ENCODE measurements around the gene ARHGAP26. TPM values are rescaled to one million over a fixed set of nuclear protein-coding genes. Genes with fewer than 3 reads are reported as not detected.

Gene ARHGAP26
- polyA plus RNA-seq, 4 donors = 7.9 to 13.5 (median 12.0) TPM

DNA sequence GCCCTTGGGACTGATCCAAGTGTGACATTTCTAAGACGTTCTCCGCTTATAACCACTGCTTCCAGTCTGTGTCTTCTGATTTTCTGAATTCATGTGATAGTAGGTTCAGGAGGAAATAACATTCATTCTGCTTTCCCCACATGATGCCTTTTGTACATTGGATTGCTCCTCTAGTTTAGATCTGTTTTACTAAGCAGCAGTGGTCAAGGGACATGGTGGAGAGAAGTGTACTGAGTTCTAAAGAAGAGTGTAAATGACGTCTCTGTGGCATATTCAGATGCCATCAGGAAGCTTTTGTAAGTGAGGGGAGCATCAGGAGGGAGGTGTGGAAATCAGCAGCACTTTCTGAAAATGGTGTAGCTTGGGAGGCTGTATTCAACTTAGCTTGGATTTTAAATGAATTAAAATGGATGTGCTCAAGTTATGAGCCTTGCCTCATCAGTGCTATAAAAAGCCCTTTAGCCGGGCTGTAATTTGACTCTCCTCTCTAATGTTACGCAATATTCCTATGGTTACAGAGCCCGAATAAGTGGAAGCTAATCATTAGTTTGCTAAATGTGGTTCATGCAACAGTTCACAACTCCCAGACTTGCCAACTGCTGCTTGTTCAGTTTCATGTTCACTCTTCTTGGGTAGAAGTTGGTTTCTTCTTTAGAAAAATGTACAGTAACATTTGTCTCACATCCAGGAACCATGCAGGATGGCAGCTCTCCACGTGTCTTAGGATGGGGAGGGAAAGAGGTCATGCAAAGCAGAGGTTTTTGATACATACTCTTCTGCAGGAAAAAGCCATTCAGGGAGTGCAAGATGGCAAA is 281.3 kb downstream of the ARHGAP26 start:
- DNase-seq (ENCODE audit: low read depth in 4 of 4, low spot score in 2 of 4) = no peak

- DNase-seq (ENCODE audit: low read depth in 4 of 4, low spot score in 2 of 4) = no peak
These were observed 282.9 kb downstream of the ARHGAP26 start for GRCh38 chr5:143052967-143053682.

DNA sequence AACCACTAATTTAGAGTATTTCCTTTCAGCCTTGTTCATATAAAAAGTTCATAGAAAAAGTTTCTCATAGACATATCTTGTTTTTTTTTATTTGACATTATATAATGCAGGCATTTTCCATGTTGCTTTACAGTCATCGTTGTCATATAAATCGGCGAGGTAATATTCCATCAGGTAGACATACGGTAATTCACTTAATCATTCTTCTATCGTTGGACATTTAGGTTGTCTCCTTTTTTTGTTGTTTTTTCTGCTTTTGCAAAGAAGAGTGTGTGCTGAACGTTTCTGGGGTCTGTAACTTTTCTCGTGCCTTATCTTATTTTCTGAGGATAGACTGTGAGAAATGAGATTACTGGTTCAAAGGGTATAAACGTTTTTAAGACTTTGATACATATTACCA is 283.6 kb downstream of the ARHGAP26 start:
- DNase-seq (ENCODE audit: low read depth in 4 of 4, low spot score in 2 of 4) = no peak

DNA sequence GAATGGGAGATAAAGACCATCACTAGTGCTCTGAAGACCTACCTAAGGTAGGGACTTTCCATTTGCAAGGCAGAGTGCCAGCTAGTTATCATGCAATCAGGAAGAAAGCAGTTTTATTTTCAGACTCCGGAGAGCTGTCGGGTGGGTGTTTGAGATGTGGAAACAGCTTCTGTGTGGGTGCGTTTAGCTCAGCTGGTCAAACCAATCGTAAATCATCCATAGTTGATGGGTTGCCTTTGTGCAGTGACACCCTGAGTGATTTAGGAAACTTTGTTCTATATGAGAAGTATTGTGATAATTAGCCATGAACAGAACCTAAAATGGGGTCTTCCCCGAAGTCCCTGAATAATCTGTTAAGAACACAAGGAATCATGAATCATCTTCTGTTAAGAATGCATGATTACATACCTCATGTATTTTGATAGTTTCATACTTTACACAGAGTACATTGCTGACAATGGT is 284.3 kb downstream of the ARHGAP26 start:
- DNase-seq (ENCODE audit: low read depth in 4 of 4, low spot score in 2 of 4) = no peak

- no peak for DNase-seq (ENCODE audit: low read depth in 4 of 4, low spot score in 2 of 4)
These were observed 285.6 kb downstream of the ARHGAP26 start for GRCh38 chr5:143055596-143056338.

GRCh38 chr5:143056339-143056704 is 286.1 kb downstream of the ARHGAP26 start:
- DNase-seq (ENCODE audit: low read depth in 4 of 4, low spot score in 2 of 4) = no peak

- DNase-seq (ENCODE audit: low read depth in 4 of 4, low spot score in 2 of 4) = no peak
These were observed 286.8 kb downstream of the ARHGAP26 start for GRCh38 chr5:143056792-143057579.

- DNase-seq (ENCODE audit: low read depth in 4 of 4, low spot score in 2 of 4) = no peak
These were observed 287.4 kb downstream of the ARHGAP26 start for GRCh38 chr5:143057580-143057999.

GRCh38 chr5:143059355-143059754 is 289.2 kb downstream of the ARHGAP26 start:
- no peak for DNase-seq (ENCODE audit: low read depth in 4 of 4, low spot score in 2 of 4)

DNA sequence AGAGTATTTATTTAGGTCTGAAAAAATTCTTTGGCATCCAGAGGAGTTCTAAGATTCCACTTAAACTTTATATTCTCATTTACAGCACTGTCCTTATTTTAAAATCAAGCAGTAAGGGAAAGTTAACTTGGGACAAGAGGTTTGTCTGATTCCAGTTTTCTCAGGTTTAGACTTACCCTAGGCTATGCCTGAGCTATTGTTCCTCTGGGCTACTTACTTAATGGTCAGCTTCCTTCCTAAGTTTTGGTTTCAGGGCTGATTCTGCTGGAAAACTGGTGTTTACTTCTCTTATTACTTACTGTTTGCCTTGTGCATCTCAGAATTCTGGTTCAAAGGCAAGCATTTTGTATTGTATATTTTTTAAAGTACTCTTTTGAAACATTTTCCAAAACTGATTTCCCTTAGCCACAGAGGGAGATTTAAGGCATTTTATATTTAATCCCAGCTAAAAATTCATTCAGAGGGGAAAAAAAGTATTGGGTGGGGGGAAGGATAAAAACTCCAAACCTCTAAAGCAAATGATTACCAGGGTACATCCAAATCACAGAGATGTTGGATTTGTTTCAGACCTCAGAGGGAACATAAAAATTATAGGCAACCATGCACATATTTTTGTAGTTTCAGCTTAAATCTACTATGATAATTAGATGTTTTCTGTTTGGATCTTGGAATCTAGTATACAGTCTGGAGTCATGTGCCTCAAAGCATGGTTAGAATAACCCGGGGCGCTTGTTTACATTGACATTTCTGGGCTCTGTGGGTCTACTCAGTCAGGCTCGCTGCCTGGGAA is 290.0 kb downstream of the ARHGAP26 start:
- no peak for DNase-seq (ENCODE audit: low read depth in 4 of 4, low spot score in 2 of 4)

DNA sequence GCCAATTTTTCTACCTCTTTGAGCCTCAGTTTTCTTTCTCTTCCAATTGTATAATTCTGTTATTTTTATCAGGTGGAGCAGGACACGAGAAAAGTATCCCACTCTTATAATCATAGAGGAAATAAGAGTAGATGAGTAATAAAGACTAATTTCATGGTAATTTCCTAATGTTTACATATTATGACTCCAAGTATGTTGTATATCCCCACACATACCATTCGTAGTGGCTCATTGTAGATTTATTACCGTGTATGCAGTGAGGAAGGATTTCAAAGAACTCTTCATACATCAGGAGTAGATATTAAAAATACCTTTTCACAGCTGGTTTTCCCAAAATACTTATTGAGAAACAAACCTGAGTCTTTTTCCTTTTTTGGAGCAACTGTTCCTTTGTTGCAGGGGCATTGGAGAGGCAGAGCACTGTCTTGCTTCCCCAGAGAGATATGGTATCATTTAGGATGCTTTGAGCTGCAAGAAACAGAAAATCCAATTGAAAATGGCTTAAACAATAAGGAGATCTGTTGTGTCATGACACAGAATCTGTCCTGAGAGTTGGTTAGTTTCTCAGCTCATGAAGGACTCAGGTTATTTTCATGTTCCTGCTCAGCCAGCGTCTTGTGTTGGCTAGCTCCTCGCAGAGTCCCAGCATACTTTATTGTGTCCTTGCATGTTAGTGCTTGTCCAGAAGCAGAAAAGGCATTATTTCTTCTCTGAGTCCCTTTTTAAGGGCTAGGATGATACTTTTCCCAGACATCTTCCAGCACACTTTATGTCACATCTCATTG is 291.2 kb downstream of the ARHGAP26 start:
- no peak for DNase-seq (ENCODE audit: low read depth in 4 of 4, low spot score in 2 of 4)

DNA sequence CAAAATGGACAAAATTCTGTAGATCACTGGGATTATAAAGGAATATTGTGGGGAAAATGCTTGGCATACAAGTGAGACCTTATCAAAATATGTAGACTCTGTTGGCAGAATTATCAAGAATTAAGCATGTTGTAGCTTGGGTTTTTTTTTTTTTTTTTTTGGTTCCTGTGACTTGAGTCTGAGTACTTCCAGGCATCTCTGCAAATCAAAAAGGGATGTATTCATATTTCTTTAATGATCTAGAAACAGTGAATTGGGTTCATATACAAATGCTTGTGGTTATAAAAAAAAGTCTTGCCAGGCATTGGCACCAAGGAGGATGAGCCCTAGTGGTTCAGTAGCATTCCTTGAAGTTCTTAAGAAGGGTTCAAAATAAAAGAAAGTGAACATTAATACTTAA is 292.2 kb downstream of the ARHGAP26 start:
- DNase-seq (ENCODE audit: low read depth in 4 of 4, low spot score in 2 of 4) = no peak

- no peak for DNase-seq (ENCODE audit: low read depth in 4 of 4, low spot score in 2 of 4)
These were observed 293.2 kb downstream of the ARHGAP26 start for GRCh38 chr5:143063175-143063970.

DNA sequence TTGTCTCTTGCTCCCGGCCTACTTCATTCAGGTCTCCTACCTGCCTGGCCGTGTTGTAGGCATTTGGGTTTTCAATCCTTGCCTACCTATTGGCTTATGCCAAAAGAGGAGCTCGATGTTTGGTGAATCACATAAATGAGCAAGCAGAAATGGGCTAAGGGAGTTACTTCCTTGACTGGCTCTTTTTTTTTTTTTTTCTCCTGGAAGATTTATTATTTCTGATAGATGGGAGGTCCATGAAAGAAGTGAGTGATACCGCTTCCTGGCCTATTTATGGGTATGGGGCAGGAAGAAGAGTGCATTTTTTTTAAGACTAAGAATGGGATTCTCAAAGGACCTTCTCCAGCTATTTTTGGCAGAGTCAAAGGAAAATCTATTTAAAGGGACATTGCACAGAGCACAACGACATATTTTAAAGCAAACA is 294.1 kb downstream of the ARHGAP26 start:
- no peak for DNase-seq (ENCODE audit: low read depth in 4 of 4, low spot score in 2 of 4)

DNA sequence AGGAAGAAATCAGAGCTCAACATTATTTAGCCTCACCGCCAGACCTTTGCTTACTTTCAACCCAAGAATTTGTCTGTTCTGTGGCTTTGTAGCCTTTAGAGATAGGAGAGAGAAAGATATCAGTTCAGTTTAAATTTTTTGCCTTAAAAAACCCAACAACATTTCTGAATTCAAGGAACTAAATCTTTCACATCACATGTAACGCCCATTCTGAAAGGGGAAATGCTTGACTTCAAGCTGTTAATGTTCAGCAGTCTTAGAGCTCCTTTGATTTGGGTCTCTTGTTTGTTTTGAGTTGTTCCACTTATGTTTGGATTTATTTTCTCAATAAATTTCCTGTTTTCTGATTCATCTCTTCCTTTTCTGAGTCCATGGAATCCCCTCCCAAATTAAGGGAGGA is 294.5 kb downstream of the ARHGAP26 start:
- no peak for DNase-seq (ENCODE audit: low read depth in 4 of 4, low spot score in 2 of 4)

DNA sequence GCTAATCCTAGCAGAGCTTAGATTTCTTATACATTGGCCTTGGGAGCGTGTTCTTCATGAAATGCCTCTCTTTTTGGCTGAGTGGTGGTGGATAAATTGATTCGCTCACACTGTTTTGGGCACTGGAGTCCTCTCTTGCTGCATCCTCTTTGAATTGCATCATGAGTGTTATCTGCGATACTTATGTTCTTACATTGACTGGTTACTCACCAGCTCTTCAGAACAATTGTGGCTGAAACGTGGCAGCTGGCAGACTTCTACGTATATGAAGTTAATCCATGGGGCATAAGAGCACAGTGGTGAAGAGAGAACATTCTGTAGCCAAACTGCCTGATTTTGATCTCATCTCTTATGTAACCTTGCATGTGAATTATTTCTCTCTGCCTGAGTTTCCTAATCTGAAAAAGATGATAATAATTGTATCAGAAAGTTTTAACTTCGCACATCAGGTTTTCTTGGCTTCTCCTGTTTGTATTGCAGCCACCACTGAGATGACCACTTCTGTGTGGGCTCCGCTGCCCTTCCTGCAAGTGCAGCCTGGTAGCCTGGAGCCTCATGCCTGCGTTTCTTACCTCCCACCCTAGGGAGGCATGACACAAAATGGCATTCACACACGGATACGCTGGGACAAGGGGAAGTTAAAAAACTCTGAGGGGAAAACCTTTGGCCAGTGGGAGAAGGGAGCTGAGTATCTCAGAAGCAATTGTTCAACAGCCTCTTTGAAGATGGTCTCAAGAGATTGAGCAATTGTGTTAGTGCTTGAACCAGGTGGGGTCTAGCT is 295.2 kb downstream of the ARHGAP26 start:
- DNase-seq (ENCODE audit: low read depth in 4 of 4, low spot score in 2 of 4) = no peak

DNA sequence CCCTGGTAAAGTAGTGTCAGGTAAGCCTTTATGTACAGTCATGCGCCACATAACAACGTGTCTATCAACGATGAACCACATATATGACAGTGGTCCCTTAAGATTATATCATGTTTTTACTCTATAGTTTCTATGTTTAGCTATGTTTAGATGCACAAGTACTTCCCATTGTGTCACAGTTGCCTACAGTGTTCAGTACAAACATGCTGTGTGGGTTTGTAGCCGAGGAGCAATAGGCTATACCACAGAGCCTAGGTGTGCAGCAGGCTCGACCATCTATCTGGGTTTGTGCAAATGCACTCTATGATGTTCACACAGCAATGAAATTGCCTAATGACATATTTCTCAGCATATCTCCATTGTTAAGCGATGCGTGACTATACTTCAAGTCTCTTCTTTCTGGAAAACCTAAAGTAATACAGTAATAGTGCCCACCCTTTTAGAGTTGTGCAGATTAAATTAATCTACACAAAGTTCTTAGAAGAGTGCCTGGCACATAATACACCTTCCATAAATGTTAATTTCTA is 295.9 kb downstream of the ARHGAP26 start:
- no peak for DNase-seq (ENCODE audit: low read depth in 4 of 4, low spot score in 2 of 4)

Measured in left renal cortex interstitium (tissue), 4 donors.